Retina (tissue), 1 donor: ENCODE data around the gene ABHD17C.

Experiments used
- DNase-seq: peaks from one replicate; pipeline ENCODE4 v3.0.0-alpha.2; 2016

The ABHD17C gene

DNA sequence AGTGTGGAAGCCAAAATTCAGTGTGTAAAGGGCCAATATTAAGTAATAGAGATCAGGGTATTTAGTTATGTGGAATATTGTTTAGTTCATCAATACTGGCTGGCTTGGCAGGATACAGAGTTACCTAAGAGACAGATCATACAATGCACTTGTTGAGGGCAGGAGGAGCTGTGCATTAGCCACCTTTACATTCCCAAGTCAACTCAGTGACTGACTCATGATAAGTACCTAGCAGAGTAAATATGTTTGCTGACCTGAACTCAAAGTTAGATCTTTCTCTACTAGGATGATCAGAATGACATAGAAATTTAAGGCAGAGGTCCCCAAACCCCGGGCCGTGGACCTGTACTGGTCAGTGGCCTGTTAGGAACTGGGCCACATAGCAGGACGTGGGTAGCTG, 3.5 kb upstream of the ABHD17C start:
- DNase-seq: no peak

DNA sequence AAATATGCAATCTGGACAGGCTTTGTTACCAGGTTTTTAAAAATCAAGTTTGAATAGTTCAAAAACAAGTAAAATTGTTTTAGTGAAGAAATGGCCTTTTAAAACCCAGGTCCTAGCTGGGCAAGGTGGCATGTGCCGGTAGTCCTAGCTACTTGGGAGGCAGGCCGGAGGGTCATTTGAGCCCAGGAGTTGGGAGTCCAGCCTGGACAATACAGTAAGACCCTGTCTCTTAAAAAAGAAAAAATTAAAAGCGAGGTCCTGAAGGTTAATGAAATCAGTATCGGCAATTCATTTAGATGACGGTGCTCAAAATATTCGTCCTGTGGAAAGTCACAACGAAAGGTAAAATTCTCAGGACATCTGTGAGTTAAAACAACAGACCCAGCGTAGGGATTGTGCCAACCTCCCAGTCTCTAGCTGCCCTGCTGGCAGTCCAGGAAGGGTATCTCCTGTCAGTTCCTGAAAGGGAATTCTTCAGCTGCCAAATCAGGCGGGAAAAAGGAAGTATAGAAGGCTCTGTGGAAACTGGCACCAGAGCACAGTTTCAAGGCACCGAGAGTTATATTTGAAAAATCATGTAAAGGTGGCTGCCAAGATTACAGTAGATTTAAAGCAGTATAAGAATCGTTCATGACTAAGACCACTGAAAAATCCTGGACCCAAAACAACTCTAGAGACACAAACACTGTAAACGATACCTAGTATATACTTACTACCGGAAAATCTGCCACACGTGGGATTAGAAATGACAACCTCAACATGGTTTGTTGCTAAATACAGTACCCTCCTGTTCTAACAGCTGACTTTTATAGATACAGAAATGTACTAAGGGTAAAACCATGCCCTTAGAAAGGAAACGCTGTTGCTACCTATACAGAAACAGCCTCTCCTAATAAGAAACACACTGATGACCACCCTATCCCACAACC, 1.2 kb upstream of the ABHD17C start:
- DNase-seq: no peak

DNA sequence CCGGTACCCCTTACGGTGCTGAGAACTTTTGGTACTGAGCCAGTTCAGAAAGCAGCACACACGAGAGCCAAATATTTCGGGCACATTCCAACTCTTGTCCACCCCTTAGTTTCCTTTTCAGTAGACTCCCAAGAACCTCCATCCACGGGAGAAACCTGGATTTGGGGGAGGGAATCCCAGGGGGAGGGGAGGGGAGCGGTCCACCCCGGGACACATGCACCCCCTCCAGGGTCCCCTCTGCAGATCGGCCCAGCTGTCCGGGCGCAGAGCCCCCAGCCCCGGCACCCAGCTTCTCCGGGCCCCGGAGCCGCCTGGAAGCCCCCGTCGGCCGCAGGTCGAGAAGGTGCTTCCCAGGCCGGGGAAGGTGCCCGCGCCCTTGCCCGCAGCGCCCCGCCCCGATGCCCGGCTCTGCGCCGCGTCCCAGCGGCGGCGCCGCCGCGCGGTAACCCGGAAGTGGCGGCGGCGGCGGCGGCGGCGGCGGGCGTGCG, 455 bp upstream of the ABHD17C start:
- DNase-seq: peak; percentile 54

DNA sequence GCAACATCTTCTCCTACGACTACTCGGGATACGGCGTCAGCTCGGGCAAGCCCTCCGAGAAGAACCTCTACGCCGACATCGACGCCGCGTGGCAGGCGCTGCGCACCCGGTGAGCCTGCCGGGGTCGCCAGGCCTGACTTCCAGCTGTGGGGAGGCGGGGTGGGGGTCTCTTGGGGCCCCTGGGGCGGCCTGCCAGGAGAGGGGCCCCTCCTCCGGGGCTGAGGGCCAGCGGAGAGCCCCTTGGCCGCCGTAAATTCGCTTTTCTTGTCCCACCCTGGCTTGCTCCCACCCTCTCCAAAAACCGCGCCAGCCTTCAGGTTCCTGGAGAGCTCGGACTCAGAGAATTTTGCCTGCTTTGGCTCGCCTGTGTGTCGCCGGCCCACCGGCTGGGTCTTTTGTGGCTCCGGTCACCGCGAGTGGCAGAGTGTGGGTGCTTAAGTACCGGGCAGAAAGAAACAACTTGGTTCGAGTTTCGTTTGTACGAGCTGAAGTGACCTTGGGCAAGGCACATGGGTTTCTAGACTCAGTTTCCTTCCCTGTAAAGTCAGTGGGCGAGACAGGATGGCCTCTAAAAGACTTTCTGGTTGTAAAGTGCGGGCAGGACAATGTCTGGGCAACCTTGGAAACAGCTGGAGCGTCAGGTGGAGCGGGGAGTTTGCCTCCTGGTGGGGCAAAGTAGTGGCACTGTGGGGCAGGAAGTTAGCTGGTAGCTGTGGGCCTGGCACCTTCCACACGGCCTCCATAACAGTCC, 976 bp downstream of the ABHD17C start:
- peak; percentile 36 for DNase-seq

DNA sequence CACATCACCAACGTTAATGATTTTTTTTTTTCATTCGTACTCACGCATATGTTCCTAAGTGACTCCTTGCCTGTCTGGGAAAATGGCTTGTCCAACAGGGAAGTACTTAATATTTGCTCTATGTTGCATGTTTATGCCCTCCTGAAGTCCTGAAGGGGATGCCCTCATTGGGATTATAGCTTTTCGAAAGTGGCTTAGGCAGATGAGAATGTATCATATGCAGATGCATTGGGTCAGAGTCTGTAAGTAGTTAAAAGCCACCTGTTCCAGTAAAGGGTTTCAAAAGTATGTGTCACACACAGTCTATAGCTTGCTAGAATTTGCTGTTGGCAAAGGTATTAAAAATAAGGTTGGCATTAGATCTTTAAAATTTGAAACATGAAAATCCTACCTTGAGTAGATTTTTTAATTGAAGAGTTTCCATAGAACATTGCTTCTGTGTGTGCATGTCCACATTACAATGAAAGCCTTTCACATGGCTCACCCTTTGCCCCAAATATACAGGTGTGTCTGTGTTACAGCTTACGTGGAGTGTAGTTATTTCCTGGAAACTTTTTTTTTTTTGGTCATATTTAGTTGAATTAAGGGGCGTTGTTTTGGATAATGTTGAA, 2.1 kb downstream of the ABHD17C start:
- DNase-seq: no peak

DNA sequence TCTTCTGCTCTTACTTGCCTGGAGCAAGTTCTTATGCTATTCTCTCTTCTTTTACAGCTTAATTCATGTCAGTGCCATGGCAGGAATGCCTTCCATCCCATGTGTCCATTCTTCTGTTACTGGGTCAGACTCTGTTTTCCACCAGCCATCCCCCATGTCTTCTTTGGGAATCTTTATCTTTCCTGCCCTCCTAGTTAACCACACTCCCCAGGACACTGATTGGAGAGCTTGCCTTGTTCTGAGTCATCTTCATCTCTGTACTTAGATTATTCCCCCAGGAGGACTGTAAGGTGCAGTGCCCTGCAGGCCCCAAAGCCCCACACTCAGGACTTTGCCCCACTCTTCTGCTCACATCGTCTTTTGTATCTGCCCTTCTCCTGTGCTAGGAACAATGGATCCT, 3.6 kb downstream of the ABHD17C start:
- no peak for DNase-seq

DNA sequence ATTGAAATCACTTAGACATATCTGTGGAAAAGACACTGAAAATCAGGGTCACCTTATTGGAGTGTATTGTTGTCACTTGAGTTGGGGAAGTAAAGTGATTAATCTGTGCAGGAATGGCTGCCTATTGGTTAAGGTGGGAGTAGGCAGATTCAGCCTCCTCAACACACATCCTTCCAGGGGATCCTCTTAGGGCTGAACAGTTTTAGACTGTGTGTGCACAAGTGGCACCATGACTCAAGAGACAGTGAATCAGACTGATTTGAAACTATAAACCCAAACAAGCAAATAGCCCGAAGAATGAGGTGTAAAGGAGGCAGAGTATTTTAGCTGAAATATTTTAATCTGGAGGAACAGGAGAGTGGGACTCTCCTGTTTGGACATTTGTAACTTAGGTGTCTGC, 4.9 kb downstream of the ABHD17C start:
- DNase-seq: no peak

DNA sequence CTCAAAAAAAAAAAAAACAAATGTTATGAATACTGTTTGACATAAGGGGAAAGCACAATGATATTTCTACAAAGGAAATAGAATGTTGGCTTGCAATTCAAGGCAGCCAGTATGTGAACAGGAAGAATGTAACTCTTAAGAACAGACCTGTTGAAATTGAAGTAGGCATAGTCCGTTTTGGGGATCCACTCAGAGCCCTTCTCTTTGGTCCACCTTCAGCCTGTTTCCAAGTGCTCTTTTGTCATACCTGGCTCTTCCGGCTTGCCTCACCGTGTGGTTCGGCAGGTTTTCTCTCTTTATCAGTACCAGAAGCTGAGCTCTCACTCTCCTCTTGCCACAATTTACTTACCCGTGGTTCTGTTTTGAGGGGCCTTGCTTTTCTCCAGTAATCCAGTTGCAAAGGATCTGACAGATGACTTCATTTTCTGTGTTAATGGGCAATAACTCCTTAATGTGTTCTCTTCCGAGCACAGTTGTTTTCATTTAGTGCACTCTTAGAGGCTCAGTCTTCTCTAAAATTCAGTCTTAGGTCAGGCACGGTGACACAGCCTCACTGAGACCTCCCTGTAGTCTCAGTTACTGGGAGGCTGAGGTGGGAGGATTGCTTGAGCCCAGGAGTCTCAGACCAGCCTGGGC, 6.7 kb downstream of the ABHD17C start:
- DNase-seq: no peak

DNA sequence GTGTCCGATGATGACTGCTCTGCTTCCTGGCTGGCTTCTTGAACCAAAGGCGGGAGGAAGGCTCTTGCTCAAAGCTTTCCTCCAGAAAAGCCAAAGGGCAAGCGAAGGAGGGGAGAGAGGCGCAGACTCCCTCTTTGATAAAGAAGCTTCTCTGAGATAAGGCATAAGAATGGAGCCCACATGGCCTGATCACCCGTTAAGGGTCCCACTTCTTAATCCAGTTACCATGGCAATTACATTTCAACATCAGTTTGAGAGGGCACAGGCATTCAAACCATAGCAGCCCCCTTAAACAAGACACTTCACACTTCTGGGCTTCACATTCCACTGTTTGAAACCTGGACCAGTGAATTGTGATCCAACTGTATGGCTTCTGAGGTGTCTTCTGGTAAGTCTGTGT, 8.0 kb downstream of the ABHD17C start:
- no peak for DNase-seq

DNA sequence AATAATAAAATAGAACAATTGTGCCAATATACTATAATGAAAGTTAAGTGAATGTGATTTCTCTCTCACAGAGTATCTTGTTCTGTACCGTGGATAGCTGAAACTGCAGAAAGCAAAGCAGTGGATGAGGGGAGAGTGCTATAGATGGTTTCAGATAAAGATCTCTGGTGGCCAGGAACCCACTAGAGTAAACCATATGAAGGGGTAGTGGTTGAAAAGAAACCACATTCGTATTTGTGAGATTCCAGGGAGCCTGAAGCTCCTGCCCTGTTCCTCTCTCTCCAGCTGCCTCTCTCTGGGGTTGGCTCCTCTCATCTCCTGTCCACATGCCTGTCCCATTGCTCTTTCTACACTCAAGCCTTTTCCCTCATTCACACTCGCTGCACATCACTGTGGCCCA, 8.9 kb downstream of the ABHD17C start:
- DNase-seq: no peak

DNA sequence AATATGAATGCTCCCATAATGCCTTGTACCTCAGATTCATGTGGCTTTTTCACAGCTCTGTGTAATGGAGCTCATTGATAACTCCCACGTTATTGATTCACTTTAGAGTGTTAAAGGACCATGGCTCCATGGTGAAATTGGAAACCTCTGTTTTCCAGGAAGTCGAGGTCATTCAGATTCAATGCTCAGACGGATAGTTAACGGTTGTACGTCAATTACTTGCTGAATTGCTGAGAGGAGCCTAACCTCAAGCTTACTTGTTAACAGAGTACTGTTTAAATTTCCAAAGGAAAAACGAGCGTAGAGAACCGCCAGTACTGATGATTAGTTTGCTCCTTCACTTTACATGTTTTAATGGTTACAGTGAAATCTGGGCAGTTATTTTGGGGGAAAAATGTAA, 11.1 kb downstream of the ABHD17C start:
- DNase-seq: no peak

DNA sequence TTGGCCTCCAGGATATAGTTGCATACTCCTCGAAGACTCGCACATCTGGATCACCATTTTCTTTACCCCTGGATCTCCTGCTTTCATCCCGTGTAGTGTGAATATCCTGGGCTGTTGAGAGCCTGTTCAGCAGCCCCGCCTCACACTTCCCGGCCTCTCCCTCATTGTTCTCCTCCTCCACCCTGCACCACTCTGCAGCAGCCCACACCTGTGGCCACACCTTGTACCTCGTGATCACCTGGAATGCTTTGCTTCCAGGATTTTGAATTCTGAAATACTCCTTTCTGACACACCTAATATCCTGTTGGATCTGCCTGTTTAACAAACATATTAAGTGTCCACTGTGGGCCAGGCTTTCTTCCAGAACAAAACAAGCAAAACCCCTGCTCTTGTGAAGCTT, 14.4 kb downstream of the ABHD17C start:
- no peak for DNase-seq

DNA sequence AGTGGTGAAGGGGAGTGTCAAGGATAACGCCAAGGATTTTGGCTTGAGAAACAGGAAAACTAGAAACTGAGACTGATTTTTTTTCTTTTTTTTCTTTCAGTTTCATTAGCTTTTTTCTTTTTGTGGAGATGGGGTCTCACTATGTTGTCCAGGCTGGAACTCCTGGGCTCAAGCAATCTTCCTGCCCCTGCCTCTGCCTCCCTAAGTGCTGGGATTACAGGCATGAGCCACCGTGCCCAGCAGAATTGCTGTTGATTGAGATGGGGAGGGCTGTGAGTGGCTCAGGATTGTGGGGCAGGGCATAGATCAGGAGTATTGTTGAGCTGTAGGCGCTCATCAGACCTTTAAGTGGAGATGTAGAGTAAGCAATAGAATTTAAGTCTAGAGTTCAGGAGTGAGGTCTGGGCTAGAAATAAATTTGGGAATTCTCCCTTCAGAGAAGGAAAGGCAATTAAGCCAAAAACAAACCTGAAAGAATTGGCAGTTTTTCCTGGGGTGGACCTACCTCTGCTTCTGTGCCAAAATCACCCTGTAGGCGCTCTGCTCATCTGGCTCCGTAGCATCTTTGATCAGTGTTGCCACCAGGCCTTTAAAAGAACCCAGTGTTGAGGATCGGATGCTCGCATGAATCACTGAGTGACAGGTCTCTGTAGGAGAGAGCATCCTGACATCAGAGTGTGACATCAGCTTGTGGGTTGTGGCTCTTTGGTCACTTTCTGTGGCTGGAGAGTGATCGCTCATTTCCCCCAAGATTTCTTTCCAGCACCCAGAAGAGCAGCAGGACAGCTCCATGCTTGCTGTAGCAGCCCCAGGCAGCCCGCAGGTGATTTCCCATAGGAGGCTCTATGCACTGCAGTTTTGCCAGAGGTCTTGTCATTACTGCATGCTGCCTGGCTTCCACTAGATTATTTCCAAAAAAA, 15.8 kb downstream of the ABHD17C start:
- no peak for DNase-seq

DNA sequence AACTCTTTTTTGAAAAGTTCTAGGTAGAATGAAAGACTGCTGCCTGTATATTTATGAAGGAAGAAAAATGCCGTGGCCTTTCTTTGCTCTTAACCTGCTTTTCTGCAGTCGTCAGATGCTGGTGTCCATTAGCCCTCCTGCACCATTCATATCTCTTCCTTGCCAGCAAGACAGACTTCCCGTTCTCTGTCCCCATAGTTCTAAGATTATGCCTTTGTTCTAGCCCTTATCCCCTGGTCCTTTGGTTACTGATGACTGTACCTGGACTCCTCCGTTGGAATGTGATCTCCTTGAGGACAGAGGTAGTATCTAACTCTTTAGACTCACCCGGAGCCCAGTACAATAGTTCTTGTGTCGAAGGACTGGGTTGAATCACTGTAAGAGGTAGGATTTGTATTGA, 16.8 kb downstream of the ABHD17C start:
- DNase-seq: no peak

DNA sequence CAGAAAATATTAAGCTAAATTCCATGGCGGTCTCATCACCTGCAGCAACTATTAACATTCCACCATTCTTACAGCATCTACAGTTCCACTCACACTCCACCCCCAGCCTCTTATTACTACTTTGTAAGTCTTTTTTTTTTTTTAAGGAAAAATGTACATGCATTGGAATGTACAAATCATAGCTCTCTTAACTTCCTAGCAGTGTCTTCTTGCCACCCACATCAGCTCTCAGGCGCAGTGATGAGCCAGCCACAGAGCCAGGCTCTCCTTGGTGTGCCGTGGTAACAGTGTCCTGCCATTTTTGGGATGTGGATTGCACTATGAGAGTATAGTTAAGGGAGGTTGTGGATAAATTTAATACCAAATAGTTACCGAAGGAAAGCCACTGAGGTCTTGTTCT, 17.8 kb downstream of the ABHD17C start:
- DNase-seq: no peak

DNA sequence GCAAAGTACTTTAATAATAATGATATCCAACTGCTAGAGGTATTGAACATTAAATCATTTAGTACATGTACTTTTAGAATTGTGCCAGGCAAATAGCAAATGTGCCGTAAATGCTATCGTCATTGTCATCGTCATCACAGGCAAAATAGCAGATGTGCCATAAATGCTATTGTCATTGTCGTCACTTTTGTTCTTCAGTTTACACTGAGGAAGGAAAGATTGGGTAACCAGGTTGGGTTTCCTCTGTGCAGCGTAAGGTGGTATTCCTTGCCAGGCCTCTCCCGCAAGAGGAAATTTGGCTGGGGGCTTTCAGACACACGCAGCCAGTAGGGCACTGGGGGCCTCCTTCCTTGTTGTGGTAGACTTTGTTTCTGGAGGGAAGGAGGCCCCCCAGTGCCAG, 26.4 kb downstream of the ABHD17C start:
- no peak for DNase-seq

DNA sequence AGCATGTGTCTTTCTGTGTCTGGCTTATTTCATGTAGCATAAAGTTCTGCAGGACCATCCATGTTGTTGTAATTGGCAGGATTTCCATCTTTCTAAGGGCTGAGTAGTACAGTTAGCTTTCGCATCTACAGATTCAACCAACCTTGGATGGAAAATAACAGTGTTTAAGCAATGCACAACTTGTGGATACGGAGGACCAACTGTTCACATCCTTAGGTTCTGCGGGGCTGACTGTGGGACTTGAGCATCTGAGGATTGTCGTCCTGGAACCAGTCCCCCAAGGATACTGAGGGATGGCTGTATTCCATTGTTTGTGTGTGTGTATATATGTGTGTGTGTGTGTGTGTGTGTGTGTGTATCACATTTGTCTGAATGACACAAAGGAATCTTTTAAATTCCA, 27.7 kb downstream of the ABHD17C start:
- no peak for DNase-seq

DNA sequence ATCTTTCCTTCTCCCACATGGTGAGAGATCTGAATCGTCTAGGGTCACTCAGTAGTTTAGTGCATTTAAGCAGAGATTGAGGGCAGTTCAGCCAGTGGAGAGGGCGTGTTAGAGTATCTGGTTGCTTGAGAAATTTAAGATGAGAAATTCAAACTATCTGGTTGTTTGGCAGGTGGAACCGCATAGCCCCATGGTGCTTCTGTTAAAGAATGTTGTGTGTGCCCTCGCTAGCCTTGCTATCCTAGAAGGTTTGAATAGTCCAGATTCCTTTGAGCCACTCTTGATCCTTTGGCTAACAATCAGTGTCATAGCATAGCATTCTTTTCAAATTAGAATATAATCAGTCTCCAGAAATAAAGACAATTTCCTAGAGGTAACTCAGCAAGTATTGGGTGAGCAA, 32.1 kb downstream of the ABHD17C start:
- DNase-seq: no peak

DNA sequence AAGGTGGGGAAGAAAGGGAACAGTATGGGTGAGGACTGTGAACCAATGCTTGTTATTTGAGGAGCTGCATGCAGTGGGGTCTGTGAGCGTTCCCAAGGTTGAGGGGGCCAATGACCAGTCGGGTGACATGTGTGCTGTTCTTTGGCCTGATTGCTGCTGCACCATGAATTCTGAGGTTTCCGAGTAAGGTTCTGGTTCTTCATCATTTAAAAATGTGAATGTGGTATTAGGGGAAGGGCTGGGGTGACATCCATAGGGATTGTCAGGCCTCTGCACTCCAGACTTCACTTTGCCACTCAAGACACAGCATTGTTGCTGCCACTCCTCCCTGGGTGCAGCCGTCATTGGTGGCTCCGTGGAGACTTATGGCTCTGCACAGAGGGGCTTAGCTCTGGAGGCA, 32.5 kb downstream of the ABHD17C start:
- DNase-seq: no peak

DNA sequence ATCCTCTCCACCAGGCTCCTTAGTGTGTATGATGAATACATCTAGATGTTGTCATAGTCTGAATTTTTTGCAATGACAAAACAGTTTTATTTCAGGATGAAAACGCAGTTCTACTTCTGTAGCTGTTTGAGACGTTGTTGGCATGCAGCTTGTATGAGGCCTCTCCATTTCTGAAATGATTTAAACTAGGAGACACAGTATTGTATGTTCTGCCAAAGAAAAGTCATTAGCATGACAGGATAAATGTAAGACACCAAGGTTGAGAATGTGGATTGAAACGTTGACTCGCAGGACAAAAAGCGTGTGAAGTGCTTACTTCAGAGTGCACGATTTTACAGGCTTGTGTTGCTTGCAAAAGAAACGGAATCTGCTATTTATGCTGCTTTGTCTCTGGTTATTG, 35.3 kb downstream of the ABHD17C start:
- no peak for DNase-seq

DNA sequence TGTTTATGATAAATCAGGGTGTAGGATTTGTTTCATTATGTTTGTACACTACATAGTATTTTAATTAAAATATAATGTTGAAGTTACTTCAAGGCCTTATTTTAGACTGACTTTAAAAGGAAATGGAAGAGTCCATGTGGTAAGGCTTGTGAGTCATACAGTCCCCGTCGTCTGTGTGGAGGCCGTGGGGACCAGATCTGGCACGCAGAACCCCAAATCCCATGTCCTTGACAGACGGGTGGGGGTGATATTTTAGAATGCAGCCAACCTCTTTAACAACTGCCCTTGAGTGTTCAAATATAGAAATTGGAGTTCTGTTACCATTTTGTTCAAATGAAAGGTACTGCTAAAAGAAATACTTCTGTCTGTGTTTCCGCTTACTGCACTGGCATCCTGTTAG, 35.8 kb downstream of the ABHD17C start:
- DNase-seq: no peak

DNA sequence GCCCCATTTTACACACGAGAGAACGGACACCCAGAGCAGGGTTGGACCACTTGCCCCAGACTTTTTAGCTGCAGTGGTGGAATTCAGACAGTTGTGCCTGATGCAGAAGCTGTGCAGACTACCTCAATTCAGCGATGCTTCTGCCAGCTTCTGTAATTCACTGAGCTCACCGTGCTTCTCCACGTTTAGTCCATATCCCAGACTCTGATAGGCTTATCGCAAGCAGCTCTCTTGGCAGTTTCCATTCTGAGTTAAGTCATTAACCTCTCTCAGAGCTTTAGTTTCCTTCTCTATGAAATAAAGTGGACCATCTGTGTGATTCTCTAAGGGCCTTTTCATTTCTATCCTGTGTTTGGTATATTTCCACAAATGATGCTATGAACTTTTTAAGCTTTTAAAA, 37.1 kb downstream of the ABHD17C start:
- no peak for DNase-seq
